Middle frontal gyrus (tissue), 1 donor: ENCODE data around the gene PCBP3.
"Not testable (repeated sequence)": the region's sequence is repeated elsewhere in the genome, so short reads cannot be mapped to it uniquely, and the experiment has no call there.

ENCODE experiments used
- DNase-seq: peaks from one replicate; pipeline ENCODE4 v3.0.0-alpha.2; 2015; ENCODE audit warnings: low spot score; ENCODE audit errors: extremely low spot score

PCBP3 gene

GRCh38 chr21:45957551-45957950 is 314.0 kb downstream of the PCBP3 start:
- DNase-seq, result no peak

DNA sequence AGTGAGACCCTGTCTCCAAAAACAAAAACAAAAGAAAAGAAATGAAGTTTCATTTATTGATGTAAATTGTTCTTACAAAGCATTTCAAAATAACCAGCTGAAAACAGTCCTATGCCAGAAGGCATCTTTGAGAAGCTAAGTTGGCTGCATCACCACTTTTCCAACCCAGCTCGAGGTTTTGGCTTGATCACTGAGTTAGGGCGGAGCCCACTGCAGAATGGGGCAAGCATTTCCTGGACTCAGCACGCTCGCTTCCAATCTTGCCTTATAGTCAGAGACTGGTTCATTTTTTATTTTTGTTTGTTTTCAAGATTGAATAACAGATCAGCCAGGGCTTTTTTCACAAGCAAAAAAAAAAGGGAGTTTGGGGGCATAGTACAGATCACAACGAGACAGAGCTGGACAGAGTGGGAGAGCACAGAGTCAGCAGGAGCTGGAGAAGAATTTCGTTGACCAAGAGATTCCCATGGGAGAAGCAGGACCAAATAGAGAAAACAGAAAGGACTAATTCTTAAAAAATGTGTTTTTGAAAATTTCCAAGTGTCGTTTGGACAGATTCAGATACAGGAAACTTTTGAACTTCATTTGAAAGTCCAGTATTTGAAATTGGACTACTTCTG is 314.6 kb downstream of the PCBP3 start:
- no peak for DNase-seq

DNA sequence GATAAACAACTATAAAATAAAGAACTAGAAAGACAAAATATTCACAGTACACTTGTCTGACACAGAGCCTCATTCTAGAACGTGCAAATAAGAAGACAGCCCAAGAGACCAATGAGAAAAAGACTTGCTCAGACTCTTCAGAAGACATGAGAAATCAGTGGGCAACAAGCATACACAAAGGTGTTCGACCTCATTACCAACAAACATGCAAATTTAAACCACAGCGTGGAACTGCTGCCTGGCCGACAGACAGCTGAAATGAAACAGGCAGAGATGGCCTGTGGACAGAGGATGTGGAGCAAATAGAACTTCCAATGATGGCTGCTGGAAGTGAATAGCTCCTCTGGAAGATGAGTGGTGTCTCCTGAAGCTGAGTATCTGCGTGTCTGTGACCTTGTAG is 315.7 kb downstream of the PCBP3 start:
- DNase-seq, result no peak

DNA sequence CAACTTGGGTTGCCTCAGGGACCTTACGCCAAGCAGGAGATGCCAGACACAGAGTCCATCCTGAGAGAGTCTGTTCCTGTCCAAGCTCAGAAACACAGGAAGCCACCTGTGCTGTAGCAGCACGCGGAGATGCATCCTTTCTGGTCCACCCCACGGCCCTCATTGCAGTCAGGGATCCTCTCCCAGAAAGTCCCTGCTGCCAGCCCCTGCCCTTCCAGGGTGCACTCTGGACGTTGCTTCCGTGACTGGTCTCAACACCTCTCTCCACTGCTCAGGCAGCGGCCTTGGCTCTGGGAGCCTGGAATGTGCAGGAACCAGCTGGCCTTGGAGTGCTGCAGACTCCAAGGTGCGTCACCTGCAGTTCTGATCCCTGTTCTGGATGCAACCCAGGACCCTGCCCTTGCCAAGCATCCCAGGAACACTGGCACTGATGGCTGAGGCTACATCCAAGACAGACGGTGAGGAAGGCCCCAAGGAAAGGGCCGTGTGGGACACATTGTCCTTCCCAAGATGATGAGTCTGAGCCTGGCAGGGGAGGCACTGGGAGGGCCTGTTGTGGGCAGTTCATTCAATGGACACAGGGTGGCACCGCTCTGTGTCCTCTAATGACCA is 316.4 kb downstream of the PCBP3 start:
- DNase-seq, result no peak

DNA sequence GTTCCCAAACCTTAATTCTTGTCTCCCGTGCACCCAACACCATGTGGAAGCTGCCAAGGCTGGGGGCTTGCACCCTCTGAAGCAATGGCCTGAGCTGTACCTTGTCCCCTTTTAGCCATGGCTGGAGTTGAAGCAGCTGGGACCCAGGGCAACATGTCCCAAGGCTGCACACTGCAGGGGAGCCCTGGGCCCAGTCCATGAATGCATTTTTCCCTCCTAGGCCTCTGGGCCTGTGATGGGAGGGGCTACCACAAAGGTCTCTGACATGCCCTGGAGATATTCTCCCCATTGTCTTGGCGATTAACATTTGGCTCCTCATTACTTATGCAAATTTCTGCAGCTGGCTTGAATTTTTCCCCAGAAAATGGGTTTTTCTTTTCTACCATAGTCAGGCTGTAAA is 317.9 kb downstream of the PCBP3 start:
- DNase-seq, result not testable (repeated sequence)

GRCh38 chr21:45962531-45963231 is 319.2 kb downstream of the PCBP3 start:
- DNase-seq, result no peak

- no peak for DNase-seq
These were observed 319.7 kb downstream of the PCBP3 start for GRCh38 chr21:45963232-45963570.

GRCh38 chr21:45964649-45965048 is 321.1 kb downstream of the PCBP3 start:
- DNase-seq, result no peak

DNA sequence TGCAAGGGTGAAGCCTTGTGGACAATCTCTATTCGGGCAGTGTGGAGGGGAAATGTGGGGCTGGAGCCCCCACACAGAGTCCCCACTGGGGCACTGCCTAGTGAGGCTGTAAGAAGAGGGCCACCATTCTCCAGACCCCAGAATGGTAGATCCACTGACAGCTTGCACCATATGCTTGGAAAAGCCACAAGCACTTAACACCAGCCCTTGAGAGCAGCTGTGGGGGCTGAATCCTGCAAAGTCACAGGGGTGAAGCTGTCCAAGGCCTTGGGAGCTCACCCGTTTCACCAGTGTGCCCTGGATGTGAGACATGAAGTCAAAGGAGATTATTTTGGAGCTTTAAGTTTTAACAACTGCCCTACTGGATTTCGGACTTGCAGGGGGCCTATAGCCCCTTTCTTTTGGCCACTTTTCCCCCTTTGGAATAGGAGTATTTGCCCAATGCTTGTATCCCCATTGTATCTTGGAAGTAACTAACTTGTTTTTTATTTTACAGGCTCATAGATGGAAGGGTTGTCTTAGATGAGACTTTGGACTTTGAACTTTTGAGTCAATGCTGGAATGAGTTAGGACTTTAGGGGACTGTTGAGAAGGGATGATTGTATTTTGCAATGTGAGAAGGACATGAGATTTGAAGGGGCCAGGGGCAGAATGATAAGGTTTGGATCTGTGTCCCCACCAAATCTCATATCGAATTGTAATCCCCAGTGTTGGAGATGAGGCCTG is 321.7 kb downstream of the PCBP3 start:
- DNase-seq, result no peak

DNA sequence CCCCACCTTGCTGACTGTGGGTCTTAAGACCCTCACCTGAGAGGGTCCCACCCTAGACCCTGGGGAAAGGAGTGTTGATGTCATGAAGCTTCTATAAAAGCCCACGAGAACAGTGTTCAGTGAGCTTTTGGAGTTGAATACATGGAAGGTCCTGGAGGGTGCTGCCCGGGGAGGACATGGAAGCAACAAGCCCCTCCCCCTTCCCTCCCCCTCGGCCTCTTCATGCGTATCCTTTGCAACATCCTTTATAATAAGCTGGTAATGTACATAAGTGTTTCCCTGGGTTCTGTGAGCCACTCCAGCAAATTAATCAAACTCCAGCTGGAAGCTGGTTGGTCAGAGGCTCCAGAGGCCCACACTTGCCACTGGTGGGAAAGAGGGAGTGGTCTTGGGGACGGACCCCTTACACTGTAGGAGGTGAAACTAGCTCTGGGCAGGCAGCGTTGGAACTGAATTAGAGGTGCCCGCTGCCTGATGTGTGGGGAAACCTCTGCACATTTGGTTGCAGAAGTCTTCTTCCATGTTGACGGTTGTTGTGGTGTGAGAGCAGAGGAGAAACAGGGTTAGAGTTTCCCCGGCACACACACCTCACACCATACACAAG is 323.4 kb downstream of the PCBP3 start:
- DNase-seq, result no peak

GRCh38 chr21:45969921-45970673 is 326.6 kb downstream of the PCBP3 start:
- DNase-seq, result no peak

DNA sequence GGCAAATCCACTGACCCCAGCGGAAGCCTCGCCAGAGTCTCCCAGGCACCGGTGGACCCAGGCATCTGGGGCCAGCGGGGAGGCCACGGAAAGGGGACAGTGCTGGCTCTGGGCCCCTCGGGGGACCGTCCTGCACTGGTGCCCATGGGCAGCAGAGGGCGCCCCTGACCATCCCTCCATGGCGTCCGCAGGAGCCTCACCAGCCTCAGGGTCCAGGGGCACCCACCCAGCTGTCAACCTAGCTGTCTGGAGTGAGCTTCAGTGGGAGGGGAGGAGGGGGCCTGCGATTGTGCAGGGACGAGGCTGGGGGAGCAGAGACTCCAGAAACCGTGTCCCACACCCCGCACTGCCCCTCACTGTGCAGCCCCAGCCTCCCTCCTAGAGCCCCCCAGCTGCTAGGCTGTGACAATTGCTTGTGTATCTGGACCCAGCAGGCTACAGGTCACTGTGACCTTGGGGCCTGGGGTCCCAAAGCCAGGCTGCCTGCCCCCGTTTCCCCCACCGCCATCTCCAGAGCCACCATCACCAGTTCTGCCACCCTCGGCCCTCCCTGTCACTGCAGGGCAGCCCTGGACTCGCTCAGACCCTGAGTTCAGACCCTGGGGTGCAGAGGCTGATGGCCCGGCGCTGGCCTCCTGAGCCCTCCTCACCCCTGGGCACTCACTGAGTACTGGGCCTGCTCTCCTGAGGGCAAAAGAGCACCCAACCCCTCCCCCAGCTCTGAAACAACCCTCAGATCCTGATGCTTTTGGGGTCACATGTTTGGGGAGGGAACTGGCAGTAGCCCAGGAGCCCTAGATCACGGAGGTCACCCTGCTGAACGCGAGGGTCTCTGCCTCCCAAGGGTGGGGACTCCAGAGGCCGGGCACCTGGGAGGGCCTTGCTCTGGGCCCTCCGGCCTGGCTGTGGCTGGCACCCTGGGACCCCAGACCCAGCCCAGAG is 327.4 kb downstream of the PCBP3 start:
- no peak for DNase-seq

- no peak for DNase-seq
These were observed 328.3 kb downstream of the PCBP3 start for GRCh38 chr21:45971616-45972352.

- DNase-seq, result no peak
These were observed 328.8 kb downstream of the PCBP3 start for GRCh38 chr21:45972353-45972715.

DNA sequence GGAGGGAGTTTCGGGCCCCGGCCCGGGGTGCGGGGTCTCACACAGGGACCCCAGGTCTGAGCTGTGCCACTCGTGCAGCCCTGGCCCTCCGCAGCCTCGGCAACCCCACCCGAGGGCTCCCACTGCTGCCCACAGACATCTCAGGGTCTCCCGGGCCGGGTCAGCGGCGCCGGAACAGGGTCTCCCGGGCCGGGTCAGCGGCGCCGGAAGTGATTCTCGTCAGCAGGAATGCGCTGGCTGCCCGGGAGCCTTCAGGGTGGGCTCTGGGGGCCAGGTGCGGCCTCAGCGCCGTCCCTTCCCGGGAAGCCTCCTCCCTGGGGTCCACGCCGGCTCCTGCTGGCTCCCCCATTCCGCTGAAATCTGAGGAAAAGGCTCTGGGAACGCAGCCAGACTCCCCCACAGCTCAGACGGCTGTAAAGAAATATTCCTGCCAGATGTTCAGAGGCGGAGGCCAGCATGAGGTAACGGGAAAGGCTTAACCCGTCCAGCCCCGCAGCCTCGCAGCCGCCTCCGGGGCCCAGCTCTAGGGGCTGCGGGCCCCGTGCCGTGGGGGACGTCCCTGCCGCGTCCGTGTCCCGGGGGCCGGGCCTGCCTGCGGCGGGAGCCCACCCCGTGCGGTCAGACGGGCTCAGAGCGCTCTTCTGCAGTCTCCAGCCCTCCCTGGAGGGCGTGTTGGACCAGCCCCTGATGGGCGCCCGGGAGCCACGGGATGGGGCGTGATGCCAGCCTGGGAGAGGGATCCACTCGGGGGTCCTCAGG is 329.4 kb downstream of the PCBP3 start:
- no peak for DNase-seq

- DNase-seq, result no peak
These were observed 330.0 kb downstream of the PCBP3 start for GRCh38 chr21:45973475-45974072.

- no peak for DNase-seq
These were observed 330.8 kb downstream of the PCBP3 start for GRCh38 chr21:45974073-45975019.
